Activated T-helper 1 cell treated with anti-CD3 and anti-CD28 coated beads, Interleukin-12 subunit alpha, Interleukin-12 subunit beta, Interleukin-2, Interleukin-4 antibody, amounts not matched to agents 30 ng/mL and 10 ng/mL and 1 ng/mL, durations not matched to agents 14 hours and 24 hours and 36 hours (primary cell): ENCODE measurements around the gene ARAP1. TPM values are rescaled to one million over a fixed set of nuclear protein-coding genes. Genes with fewer than 3 reads are reported as not detected.
A peak's percentile ranks its signal among the peaks of the same experiment; 100 is the strongest.

Source experiments
- DNase-seq: peaks from one replicate; pipeline ENCODE4 v3.0.0; 2021; ENCODE audit warnings: low spot score
- H3K27ac Mint-ChIP-seq: one replicate; pipeline ENCODE4 v1.8.0; 2021; ENCODE audit warnings: mild to moderate bottlenecking, mixed read lengths
- H3K27me3 Mint-ChIP-seq: one replicate; pipeline ENCODE4 v1.8.0; 2022; ENCODE audit warnings: mild to moderate bottlenecking, moderate library complexity, mixed read lengths; ENCODE audit not compliant: insufficient read depth
- H3K36me3 Mint-ChIP-seq: one replicate; pipeline ENCODE4 v1.8.0; 2021; ENCODE audit warnings: low read depth, mixed read lengths
- H3K4me1 Mint-ChIP-seq: one replicate; pipeline ENCODE4 v1.8.0; 2021; ENCODE audit warnings: low read depth, mixed read lengths
- H3K4me3 Mint-ChIP-seq: one replicate; pipeline ENCODE4 v1.8.0; 2021; ENCODE audit warnings: mild to moderate bottlenecking, moderate library complexity, mixed read lengths
- H3K9me3 Mint-ChIP-seq: one replicate; pipeline ENCODE4 v1.8.0; 2021; ENCODE audit warnings: mixed read lengths
- intact Hi-C: fragments of 100-400 bp; cut with micrococcal nuclease; formaldehyde crosslinking; loops from one replicate; pipeline ENCODE4 v1.15.1; 2024
- total RNA-seq: library from RNA; stranded (reverse); gene quantifications from 2 replicates; pipeline ENCODE4 v1.2.3, GENCODE V29; 2022

Gene ARAP1
- total RNA-seq, 1 donor from 2014 or later: 88.6 TPM

DNA sequence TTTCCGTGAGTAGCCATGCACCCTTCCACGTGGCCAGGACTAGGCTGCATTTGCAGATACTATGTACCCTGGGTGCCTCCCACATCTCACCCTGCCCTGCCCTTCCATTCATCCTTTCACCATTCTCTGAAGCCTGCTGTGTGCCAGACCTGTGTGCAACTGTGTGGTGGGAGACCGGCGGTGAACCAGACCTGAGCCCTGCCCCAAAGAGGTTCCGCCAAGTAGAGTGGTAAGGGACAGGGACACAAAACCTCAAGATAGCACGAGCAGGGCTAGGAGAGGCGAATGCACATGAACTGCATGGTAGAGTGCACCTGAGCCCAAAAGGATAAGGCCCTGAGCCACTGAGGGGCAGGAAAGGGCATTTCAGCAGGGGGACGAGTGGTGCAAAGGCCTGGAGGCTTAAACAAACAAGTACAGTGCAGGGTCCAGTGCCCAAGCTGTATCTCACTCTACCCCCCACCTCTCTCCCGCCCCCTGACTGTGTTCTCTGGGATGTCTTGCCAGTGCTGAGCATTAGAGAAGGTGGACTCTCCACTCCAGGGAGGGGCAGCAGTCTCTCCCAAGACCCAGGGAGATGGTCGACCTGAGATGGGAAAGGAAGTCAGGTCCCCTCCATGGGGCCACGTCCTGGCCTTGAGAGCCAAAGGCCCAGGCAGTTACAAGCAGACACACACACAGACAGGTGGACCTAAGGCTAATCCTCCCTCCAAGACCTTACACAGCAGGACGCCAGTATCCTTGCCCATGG, 14.1 kb upstream of the ARAP1 start:
- Mint-ChIP-seq H3K27ac (no peak overlapping the region), H3K36me3 (peaks cover 2% of the 10 kb centered on the region), H3K4me1 (peaks cover 25% of the 10 kb centered on the region), H3K4me3 (no peak overlapping the region), H3K9me3 (no peaks in the 10 kb centered on the region), H3K27me3 (peaks cover 5% of the 10 kb centered on the region)
- intact Hi-C loops: no loop called here
- DNase-seq: no peak

DNA sequence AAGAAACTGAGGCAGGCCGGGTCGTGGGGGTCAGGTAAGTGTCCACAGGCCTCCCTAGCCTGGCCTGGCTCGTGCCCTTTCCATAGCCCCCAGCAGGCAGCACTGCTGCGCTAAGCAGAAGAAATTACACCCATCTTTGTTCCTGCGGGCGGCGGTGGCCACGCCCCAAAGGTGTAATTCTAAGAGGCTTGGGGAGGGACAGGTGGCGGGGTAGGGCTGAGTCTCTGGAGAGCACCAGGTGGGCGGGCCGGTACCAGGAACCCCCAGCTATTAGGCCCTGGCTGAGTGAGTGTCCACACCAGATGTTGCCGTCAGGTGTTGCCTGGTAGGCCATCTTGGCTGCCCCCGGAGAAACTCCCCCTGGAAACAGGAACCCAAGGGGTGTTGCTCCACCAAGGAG, 12.3 kb upstream of the ARAP1 start:
- H3K9me3 Mint-ChIP-seq: no peaks in the 10 kb centered on the region

GRCh38 chr11:72763823-72764222, 11.6 kb upstream of the ARAP1 start:
- H3K9me3 Mint-ChIP-seq: no peaks in the 10 kb centered on the region
- H3K36me3 Mint-ChIP-seq: peaks cover 7% of the 10 kb centered on the region
- intact Hi-C loops: loop anchor here (1.0 kb wide), 1 partner anchor 12 kb away; the partner anchor contains the start of gene ARAP1
- H3K27me3 Mint-ChIP-seq: no peaks in the 10 kb centered on the region
- no peak overlapping the region for H3K4me3 Mint-ChIP-seq
- DNase-seq: no peak
- H3K4me1 Mint-ChIP-seq: peaks cover 32% of the 10 kb centered on the region
- no peak overlapping the region for H3K27ac Mint-ChIP-seq

More for the DNA sequence above, 12.3 kb upstream of the ARAP1 start:
- Mint-ChIP-seq H3K36me3 (peaks cover 6% of the 10 kb centered on the region), H3K27me3 (no peaks in the 10 kb centered on the region), H3K4me3 (no peak overlapping the region), H3K27ac (no peak overlapping the region), H3K4me1 (peaks cover 32% of the 10 kb centered on the region)
- no peak for DNase-seq
- intact Hi-C loops: no loop called here

DNA sequence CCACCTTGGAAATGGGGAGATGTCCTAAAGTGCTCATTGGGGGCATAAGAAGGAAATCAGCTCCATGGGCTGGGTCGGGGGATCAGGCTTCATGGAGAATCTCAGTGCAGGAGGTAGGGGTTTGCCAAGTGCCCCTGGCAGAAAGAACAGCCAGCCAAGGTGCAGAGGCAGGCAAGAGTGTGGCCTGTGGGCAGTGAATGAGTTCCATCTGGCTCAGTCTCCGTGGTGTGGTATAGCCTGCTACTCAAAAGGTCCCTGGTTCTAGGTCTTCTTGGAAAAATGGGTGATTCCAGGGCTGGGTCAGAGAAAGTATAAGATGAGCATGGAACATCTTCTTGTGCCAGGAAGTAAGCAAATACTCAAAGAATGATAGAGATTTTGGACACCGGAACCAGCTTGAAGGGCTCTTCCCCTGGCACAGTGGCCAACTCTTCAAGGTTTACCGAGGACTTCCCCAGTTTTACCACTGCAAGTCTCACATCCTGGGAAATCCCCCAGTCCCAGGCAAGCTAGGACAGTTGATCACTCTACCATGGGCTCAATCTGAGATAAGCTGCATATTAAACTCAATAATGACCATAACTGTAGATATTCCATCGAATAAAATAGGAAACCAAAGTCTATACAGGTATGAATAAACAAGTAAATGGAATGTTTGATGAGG, 10.6 kb upstream of the ARAP1 start:
- peak overlapping the region; percentile 25 for H3K27ac Mint-ChIP-seq
- DNase-seq: no peak
- intact Hi-C loops: loop anchor here (1.0 kb wide), 1 partner anchor 10 kb away; the partner anchor contains the start of gene ARAP1
- peaks cover 10% of the 10 kb centered on the region for H3K36me3 Mint-ChIP-seq
- no peaks in the 10 kb centered on the region for H3K27me3 Mint-ChIP-seq
- H3K9me3 Mint-ChIP-seq: no peaks in the 10 kb centered on the region
- peak overlapping the region; percentile 27 for H3K4me3 Mint-ChIP-seq
- peaks cover 32% of the 10 kb centered on the region for H3K4me1 Mint-ChIP-seq

GRCh38 chr11:72760539-72761405, 8.6 kb upstream of the ARAP1 start:
- intact Hi-C loops: no loop called here
- peaks cover 16% of the 10 kb centered on the region for H3K36me3 Mint-ChIP-seq
- no peaks in the 10 kb centered on the region for H3K27me3 Mint-ChIP-seq
- DNase-seq: no peak
- H3K27ac Mint-ChIP-seq: no peak overlapping the region
- no peak overlapping the region for H3K4me3 Mint-ChIP-seq
- peaks cover 32% of the 10 kb centered on the region for H3K4me1 Mint-ChIP-seq
- no peaks in the 10 kb centered on the region for H3K9me3 Mint-ChIP-seq

DNA sequence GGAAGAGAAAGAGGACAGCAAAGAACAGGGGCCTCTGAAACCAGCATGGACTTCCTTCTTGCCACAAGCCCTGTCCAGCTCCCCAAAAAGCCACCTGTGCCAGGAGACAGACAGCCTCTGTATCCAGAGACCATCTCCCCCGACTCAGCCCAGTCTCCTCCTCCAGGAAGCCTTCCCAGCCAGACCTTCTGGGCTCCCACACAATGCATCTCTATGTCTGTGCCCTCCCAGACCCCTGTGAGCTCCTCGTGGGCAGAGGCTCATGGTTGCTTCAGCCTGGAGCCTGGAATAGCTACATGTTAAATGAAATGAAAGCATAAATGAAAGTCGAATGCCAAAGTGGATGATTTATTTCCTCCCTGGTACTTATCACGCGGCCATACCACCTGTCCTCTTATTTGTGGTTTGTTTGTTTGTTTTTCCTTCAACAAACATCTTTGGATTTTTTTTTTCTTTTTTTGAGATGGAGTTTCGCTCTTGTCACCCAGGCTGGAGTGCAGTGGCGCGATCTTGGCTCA, 7.3 kb upstream of the ARAP1 start:
- Mint-ChIP-seq H3K4me3 (no peak overlapping the region), H3K4me1 (peaks cover 32% of the 10 kb centered on the region)

GRCh38 chr11:72758690-72759389, 6.6 kb upstream of the ARAP1 start:
- Mint-ChIP-seq H3K9me3 (no peaks in the 10 kb centered on the region), H3K4me1 (peaks cover 29% of the 10 kb centered on the region)
- no peak for DNase-seq

More for the DNA sequence above, 7.3 kb upstream of the ARAP1 start:
- H3K27me3 Mint-ChIP-seq: no peaks in the 10 kb centered on the region
- H3K9me3 Mint-ChIP-seq: no peaks in the 10 kb centered on the region
- no peak for DNase-seq
- peaks cover 16% of the 10 kb centered on the region for H3K36me3 Mint-ChIP-seq
- intact Hi-C loops: no loop called here
- no peak overlapping the region for H3K27ac Mint-ChIP-seq

GRCh38 chr11:72758304-72758689, 6.1 kb upstream of the ARAP1 start:
- Mint-ChIP-seq H3K27ac (no peak overlapping the region), H3K4me3 (no peak overlapping the region), H3K4me1 (peaks cover 25% of the 10 kb centered on the region), H3K9me3 (no peaks in the 10 kb centered on the region), H3K36me3 (peaks cover 20% of the 10 kb centered on the region), H3K27me3 (no peaks in the 10 kb centered on the region)
- no peak for DNase-seq
- intact Hi-C loops: no loop called here

More at GRCh38 chr11:72758690-72759389, 6.6 kb upstream of the ARAP1 start:
- H3K27ac Mint-ChIP-seq: no peak overlapping the region
- H3K36me3 Mint-ChIP-seq: peaks cover 20% of the 10 kb centered on the region
- intact Hi-C loops: no loop called here
- no peak overlapping the region for H3K4me3 Mint-ChIP-seq
- no peaks in the 10 kb centered on the region for H3K27me3 Mint-ChIP-seq

GRCh38 chr11:72755713-72756285, 3.6 kb upstream of the ARAP1 start:
- H3K36me3 Mint-ChIP-seq: peaks cover 14% of the 10 kb centered on the region
- no peak for DNase-seq
- H3K27ac Mint-ChIP-seq: no peak overlapping the region
- no peaks in the 10 kb centered on the region for H3K9me3 Mint-ChIP-seq
- intact Hi-C loops: no loop called here
- peaks cover 18% of the 10 kb centered on the region for H3K4me1 Mint-ChIP-seq
- H3K27me3 Mint-ChIP-seq: no peaks in the 10 kb centered on the region
- H3K4me3 Mint-ChIP-seq: no peak overlapping the region

DNA sequence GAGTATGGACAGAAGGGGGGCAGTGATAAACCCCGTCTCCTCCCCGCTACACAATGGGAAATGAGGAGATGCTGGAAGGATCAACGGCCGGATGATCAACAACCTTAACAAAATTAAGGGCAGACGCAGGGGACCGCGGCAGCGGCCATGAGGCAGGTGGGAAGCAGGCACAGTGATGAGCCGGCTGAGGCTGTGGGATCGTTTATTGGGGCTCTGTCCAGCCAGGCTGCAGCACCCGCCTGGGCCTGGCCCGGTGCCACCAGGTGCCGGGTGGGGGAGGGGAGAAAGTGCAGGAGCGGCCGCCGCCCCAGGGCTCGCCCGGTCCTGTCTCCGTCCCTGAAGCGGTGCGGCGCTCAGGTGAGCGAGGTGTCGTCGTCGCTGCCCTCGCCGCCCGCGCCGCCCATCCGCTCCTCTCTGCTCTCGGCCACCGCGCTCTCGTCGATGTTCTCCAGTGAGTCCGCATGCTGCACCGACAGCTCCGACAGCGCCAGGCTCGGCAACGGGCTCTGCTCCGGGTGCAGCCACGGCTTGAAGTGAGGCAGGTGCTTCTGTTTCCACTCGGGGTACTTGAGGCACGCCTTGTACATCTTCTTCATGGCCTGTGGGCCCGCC, 2.4 kb upstream of the ARAP1 start:
- Mint-ChIP-seq H3K27me3 (no peaks in the 10 kb centered on the region), H3K9me3 (no peaks in the 10 kb centered on the region), H3K4me3 (no peak overlapping the region), H3K4me1 (peaks cover 25% of the 10 kb centered on the region), H3K36me3 (peaks cover 14% of the 10 kb centered on the region), H3K27ac (no peak overlapping the region)
- intact Hi-C loops: no loop called here
- DNase-seq: no peak

- Mint-ChIP-seq H3K4me3 (no peak overlapping the region), H3K27ac (no peak overlapping the region), H3K36me3 (peaks cover 14% of the 10 kb centered on the region), H3K27me3 (no peaks in the 10 kb centered on the region), H3K4me1 (peaks cover 30% of the 10 kb centered on the region), H3K9me3 (no peaks in the 10 kb centered on the region)
- intact Hi-C loops: no loop called here
- no peak for DNase-seq
Measured at GRCh38 chr11:72754149-72754543, 1.9 kb upstream of the ARAP1 start.
